Measurements from ENCODE around the gene DMAC2. TPM values are rescaled to one million over a fixed set of nuclear protein-coding genes. Genes with fewer than 3 reads are reported as not detected.
"Not testable (repeated sequence)": the region's sequence is repeated elsewhere in the genome, so short reads cannot be mapped to it uniquely, and the experiment has no call there.

The DMAC2 gene
- total RNA-seq, result 33.9 TPM

DNA sequence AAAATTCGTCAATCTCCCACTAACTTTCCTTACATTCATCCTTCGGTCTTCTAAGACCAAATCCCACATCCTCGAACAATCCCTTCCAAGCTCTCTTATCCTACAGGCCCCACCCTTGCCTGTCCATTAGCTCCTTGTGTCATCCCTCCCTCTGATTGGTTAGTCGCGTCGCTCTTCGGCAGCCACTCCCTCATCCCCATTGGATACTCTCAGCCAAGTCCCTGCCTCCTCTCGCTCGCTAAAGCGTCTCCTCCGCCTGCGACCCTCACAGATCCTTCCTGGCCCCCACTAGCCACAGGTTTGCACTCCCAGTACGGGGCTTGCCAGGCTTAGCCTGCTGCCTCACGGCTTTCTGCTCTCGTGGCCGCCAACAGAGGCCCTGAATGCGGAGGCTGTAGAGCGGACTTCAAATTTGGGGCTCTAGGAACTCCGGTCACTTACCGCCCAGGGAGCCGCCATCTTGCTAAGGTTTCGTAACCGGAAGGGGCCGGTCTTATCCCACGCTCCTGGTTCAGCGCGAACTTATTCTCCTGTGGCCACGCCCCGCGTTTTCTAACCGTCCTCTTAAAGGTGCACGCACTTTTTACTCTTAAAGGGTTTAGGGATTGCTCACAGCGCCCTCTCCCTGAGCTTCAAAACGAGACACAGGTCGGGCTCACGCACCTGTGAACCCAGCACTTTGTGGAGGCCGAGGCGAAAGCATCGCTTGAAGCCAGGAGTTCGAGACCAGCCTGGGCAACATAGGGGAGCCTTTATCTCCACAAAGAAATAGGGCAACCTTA lies at the start of gene DMAC2:
Gene DMAC2, minus strand, starts transcription at position 472 of the 782 bp plus-strand sequence. Its CDS starts 13 bp downstream, at position 459.
- peak; percentile 98 for DNase-seq (ENCODE audit: low spot score)
- intact Hi-C loops (cut with DNase I), result no loop called here
- ATAC-seq, result peak; percentile 99

DNA sequence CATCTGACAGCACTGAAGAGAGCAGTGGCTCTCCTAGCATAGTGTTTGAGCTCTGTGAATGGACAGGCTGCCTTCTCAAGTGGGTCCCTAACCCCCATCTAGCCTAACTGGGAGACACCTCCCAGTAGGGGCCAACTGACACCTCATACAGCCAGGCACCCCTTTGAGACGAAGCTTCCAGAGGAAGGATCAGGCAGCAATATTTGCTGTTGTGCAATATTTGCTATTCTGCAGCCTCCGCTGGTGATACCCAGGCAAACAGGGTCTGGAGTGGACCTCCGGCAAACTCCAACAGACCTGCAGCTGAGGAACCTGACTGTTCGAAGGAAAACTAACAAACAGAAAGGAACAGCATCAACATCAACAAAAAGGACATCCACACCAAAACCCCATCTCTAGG lies 47.2 kb upstream of the DMAC2 start:
- ATAC-seq; intact Hi-C loops (cut with DNase I); DNase-seq (ENCODE audit: low spot score): not testable (repeated sequence)

DNA sequence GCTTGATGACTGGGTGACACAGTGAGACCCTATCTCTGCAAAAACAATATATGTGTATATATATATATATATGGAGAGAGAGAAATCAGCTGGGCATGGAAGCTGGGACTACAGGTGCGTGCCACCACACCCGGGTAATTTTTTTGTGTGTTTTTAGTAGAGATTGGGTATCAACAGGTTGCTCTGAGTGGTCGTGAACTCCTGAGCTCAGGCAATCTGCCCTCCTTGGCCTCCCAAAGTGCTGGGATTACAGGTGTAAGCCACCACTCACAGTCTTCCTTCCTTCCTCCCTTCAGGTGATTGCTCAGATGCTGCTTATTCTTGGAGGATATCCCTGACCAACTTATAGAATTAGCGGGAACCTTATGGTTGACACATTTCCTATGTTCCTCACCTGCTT lies 45.1 kb upstream of the DMAC2 start:
- DNase-seq (ENCODE audit: low spot score) (no peak), ATAC-seq (no peak)
- intact Hi-C loops (cut with DNase I), result no loop called here

DNA sequence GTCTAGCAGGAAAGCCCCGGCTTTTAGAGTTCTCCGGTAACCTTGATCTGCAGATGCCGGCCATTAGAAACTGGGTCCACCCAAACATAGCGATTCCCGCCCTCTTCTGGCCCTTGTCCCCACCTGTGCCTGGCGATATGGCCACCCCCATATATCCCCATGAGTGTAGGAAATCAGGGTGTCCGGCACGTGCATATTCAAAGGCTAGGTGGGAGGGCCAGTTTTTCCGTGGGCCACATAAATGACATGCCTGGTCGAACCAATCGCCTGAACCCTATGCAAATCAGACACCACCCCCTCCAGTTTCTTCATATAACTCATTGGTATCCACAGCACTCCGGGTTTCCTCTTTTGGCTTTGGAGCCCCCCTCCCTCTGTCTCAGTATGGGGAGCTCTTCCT lies 40.6 kb upstream of the DMAC2 start:
- ATAC-seq (no peak), DNase-seq (ENCODE audit: low spot score) (no peak)
- intact Hi-C loops (cut with DNase I), result no loop called here

DNA sequence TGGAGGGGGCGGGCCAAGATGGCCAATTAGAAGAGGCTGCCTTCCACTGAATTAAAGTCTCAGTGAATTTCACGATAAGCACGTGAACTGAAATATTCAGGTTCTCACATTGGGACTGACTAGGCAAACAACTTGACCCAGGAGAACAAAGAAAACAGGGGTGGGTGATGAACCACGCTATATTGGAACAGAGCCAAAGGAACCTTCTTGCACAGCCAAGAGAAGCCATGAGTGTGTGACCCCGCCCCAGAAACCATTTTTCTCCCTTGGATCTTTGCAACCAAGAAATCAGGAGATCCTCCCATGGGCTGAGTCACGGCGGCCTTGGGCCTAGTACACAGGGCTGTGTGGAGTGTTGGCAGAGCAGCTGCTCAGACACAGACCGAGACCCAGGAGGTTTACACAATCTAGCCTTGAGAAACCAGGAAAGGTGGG lies 40.1 kb upstream of the DMAC2 start:
- DNase-seq (ENCODE audit: low spot score), result no peak
- peak; percentile 42 for ATAC-seq

DNA sequence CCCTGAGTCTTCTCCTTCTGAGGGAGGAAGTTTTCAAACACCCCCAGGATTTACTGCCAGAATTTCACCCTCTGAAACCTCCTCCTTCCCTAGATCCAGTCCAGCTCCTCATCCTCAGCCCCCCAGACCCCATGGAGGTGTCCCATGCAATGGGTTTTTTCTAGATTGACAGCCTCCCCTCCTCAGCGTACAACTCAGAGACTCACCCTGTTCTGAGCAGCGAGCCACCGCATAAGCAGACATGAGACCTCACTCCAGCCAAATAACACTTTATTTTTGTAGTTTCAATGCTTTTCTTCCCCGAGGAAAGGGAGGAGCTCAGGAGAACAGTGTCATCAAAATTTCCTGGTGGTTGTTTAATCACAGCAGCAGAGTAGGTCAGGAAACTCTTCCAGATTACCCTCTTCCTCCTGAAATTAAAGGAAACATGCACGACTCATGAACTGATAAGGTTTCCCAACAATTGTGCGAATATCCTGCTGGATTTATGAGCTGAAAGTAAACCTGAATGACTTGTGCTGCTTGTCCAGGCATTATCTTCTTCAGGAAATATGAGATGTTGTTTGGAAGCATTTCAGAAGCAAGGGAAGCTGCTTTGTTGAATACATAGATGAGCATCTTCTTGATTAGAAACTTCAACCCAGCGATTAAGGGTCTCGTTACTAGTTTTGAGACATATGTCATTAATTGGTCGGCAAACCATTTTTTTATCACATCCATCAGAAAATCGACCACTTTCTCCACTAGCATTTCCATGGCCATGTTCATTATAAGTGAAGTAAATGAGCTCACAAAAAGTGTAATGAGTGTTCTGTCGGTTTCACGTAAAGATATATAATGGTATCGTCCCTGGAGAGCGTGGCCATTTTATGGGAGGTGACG lies 39.4 kb upstream of the DMAC2 start:
- DNase-seq (ENCODE audit: low spot score), result no peak
- intact Hi-C loops (cut with DNase I), result no loop called here
- ATAC-seq, result no peak

More for the DNA sequence above, 40.1 kb upstream of the DMAC2 start:
- intact Hi-C loops (cut with DNase I), result no loop called here

DNA sequence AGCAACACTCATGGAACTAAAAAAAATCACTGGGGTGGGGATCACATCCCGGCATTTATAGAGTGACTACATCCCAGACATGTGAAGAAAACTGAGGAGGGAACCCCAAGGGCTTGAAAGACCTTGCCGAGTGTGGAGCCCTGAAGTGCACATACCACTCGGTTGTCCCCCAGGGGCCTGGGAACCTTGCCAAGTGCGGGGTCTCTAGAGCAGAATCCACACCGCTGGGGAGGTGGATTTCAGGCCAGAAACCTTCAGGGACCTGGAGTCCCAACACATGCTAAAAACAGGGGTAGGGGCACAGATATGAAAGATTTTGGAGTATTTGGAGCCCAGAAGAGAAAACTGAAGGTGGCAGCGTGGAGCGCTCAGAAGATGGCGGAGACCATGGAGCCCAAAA lies 38.5 kb upstream of the DMAC2 start:
- intact Hi-C loops (cut with DNase I), result no loop called here
- ATAC-seq (no peak), DNase-seq (ENCODE audit: low spot score) (no peak)

DNA sequence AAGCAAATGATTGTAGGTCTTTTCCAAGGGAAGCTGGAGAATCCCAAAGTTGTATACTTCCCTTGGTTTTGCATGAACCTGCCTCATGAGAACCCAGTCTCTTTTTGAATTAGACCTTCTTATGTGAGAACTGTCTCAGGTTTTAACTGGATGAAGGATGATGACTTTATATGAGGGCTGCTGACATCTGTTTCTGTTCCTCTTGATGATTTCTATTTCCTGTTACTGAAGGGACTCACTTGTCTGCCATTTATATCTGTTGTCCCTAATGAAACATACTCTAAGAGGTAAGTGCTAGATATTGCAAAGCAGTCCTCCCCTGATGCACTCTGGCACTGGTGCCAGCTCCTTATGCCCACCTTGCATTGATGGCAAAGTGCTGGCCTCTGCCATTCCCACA lies 36.9 kb upstream of the DMAC2 start:
- DNase-seq (ENCODE audit: low spot score), result no peak
- intact Hi-C loops (cut with DNase I), result no loop called here
- ATAC-seq, result no peak

DNA sequence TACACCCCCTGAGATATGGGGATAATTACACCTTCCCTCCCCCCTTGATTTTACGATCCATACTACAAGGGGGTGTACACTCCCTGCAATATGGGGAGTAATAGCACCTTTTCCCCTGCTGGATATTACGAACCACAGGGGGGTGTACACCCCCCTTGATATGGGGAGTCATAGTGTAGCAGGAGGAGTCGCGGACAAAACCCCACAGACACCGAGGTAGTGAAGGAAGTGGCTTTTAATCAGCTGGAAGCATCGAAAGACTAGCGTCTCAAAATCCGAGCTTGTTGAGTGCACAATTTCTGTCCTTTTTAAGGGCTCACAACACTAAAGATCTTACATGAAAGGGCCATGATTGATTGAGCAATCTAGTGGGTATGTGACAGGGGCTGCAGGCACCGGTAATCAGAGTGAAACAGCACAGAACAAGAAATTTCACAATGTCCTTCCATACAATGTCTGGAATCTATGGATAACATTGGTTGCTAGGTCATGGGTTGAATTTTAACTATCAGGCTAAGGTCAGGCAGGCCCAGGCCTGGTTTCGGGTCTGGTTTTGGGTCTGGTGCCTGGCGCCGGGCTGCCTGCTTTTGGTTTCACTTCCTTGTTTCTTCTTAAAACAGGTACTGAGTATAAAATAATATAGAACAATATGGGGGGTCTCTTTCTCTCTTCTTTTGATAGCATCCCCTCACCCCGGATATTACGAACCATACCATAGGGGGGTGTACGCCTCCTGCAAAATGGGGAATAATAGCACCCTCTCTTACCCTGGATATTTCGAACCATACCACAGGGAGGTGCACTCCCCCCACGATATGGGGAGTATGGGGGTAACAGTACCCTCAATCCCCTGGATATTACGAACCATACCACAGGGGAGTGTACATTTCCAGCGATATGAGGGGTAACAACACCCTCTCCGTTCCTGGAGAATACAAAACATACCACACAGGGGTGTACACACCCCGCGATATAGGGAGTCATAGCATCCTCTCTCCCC lies 23.8 kb upstream of the DMAC2 start:
- peak; percentile 54 for DNase-seq (ENCODE audit: low spot score)
- intact Hi-C loops (cut with DNase I); ATAC-seq: not testable (repeated sequence)

DNA sequence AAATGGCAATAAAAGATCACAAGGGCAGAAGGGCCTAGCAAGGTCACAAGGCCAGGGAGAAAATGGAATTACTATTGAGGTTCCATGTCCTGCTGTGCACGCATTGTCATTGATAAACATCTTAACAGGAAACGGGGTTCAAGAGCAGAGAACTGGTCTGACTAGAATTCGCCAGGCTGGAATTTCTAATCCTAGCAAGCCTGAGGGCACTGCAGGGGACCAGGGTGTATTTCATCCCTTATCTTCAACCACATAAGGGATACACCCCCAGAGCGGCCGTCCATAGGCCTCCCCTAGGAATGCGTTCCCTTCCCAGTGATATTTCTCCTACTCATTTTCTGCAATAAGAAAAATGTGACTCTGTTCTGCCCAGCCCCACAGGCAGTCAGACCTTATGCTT lies 22.8 kb upstream of the DMAC2 start:
- intact Hi-C loops (cut with DNase I), result no loop called here
- DNase-seq (ENCODE audit: low spot score) (no peak), ATAC-seq (no peak)

DNA sequence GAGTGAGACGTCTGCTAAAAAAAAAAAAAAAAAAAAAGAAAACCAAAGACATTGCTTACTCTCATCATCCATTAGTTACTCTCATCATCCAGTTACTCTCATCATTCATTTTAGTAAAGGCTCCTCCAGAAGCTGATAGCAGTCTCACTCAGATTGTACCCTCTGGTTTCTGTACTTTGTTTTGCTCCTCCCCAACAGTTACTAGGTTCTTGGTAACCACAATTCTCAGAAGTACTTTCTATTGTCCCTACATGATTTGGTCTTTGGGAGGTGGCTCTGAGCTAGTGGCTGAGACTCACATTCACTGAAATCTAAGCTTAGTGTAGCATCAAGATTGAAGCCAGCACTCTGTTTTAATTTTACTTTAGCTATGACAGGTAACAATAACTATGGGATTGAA lies 17.5 kb upstream of the DMAC2 start:
- ATAC-seq, result no peak
- DNase-seq (ENCODE audit: low spot score), result no peak
- intact Hi-C loops (cut with DNase I), result no loop called here

DNA sequence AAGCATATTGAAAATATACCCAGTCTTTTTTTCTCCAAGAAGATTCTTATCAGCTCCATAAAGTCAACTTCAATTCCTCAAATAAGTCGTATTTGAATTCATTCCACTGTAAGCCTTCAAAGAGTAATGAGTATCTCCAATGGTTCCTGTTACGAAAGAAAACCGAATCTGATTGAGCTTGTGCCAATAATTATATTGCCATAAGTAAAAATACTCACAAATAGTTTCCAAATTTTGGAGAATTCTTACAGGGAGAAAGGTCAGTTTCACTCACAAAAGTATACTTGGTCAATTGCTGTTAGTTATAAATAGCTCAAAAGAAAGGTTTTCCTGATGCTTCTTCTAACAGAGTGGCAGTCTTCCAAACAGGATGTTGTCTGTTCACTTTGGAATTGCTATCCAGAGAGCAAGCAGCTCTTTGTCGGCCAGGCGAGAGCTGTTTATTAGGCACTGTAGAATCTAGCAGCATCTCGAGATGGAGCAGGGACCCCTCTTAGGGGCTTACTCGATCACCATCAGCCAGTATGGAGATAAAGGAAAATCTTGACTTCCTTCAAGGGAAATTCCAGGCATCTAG lies 16.7 kb upstream of the DMAC2 start:
- peak; percentile 86 for ATAC-seq
- intact Hi-C loops (cut with DNase I), result no loop called here
- no peak for DNase-seq (ENCODE audit: low spot score)

DNA sequence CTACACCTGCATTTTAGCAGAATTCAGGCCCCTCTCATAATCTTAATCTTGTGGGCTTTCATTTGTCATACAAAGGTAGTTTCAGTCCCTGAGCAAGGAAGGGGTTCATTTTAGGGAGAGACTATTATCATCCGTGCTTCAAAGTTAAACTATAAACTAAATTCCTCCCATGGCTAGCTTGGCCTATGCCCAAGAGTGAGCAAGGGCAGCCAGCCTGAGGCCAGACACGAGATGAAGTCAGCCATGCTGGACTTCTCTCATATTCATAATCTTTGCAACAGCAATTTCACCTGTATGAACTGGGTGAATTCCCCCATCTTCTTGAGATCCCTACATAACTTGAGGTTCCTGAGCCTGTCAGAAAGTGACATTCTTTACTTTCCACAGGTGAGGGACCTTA lies 16.2 kb upstream of the DMAC2 start:
- DNase-seq (ENCODE audit: low spot score) (no peak), ATAC-seq (no peak)
- intact Hi-C loops (cut with DNase I), result no loop called here

DNA sequence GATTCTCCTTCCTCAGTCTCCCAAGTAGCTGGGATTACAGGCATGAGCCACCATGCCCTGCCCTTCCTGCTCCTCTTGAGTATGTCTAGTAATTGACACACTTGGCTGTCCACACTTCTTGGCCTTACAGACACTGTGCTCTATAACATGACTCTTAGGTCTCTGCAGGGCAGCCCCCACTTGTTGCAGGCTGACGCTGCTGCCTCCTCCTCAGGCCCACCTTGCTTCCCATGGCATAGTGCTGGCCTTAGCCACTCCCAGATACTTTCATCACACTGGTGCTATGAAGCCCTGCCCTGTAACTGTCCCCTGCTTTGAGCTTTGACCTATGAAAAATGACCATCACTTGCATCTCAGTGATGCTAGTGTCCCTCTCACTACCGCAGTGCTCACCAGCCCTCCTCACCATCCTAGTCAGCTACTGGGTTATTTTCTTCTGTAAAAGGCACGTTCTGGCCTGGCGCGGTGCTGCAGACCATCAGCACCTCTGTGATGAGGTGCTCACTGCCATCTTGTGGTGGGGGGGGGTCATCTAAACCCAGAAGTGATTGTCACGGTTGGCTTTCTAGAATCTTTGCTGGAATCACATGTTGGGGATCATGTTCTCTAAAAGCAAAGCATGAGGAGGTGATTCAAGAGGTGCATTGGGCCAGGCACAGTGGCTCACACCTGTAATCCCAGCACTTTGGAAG lies 13.0 kb upstream of the DMAC2 start:
- intact Hi-C loops (cut with DNase I), result no loop called here
- no peak for DNase-seq (ENCODE audit: low spot score)
- ATAC-seq, result no peak

DNA sequence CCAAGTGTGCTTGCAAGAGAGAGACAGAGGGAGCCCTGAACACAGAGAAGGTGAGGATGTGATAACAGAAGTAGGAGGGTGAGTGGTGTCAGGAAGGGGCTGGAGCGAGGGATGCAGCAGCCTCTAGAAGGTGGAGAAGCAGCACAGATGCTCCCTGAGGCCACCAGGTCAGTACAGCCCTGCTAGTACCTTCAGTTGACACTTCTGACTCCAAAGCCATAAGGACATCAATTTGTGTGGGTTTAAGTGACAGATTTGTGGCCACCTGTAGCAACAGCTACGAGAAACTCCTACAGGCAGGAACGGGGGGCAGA lies 10.1 kb upstream of the DMAC2 start:
- ATAC-seq (no peak), DNase-seq (ENCODE audit: low spot score) (no peak)
- intact Hi-C loops (cut with DNase I), result no loop called here

DNA sequence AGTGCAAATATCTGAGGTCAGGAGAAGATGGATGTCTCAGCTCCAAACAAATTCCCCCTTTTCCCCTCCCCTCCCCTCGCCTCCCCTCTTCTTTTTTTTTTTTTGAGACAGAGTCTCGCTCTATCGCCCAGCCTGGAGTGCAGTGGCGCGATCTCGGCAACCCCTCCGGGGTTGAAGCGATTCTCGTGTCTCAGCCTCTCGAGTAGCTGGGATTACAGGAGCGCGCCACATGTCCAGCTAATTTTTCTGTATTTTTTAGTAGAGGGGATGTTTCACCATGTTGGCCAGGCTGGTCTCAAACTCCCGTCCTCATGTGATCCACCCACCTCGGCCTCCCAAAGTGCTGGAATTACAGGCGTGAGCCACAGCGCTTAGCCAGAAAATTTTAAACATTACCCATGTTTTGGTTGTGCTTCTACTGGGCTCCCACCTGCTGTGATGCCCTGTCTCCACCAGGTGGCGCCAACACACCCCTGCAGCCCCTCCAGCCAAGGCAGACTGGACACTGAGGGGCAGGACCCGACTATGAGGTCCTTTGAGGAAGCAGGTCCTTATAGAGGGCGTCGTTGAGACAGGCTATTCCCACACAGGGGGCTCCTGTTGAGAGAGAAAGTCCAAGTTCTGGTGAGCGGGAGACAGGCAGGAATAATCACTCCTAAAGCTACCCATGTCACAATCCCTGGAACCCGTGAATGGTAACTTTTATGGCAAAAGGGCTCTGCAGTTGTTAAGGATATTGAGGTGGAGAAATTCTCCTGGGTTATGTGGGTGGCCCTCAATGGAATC lies 9.6 kb upstream of the DMAC2 start:
- DNase-seq (ENCODE audit: low spot score), result peak; percentile 87
- peak; percentile 97 for ATAC-seq
- intact Hi-C loops (cut with DNase I), result no loop called here

DNA sequence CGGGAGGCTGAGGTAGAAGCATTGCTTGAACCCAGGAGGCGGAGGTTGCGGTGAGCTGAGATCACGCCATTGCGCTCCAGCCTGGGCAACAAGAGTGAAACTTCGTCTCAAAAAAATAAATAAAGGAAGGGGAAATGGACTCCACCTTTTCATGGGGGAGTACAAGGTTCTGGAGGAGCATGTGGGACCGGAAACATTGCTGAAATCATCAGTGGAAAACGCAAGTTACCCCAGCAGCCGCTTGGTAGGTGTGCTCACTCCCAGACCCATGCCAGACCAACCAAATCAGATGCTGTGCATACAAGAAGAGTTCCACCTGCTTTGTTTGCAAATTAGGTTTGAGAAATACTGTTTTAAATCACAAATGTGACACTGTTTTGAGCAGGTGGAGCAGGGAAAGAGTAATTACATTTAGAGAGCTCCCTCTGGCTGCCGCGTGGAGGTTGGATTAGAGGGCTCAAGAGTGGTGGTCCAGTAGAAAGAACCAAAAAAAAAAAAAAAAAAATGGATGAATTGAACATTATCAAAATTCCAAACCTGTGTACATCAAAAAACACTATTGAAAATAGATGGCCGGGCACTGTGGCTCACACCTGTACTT lies 8.1 kb upstream of the DMAC2 start:
- intact Hi-C loops (cut with DNase I), result no loop called here
- DNase-seq (ENCODE audit: low spot score), result no peak
- no peak for ATAC-seq
